Dendritic cell treated with granulocyte-macrophage colony-stimulating factor and Interleukin-4, amounts not matched to agents 40 ng/mL and 50 ng/mL, for 4 days (primary cell): ENCODE data around the gene TTC3.

Experiments
- H3K27ac Mint-ChIP-seq: one replicate; pipeline ENCODE4 v1.8.0; 2022; ENCODE audit warnings: mild to moderate bottlenecking, mixed read lengths
- H3K27me3 Mint-ChIP-seq: one replicate; pipeline ENCODE4 v1.8.0; 2022; ENCODE audit warnings: mild to moderate bottlenecking, mixed read lengths
- H3K36me3 Mint-ChIP-seq: one replicate; pipeline ENCODE4 v1.8.0; 2022; ENCODE audit warnings: low read depth, mixed read lengths
- H3K4me1 Mint-ChIP-seq: one replicate; pipeline ENCODE4 v1.8.0; 2022; ENCODE audit warnings: low read depth, mixed read lengths
- H3K4me3 Mint-ChIP-seq: one replicate; pipeline ENCODE4 v1.8.0; 2022; ENCODE audit warnings: mild to moderate bottlenecking, moderate library complexity, mixed read lengths
- H3K9me3 Mint-ChIP-seq: one replicate; pipeline ENCODE4 v1.8.0; 2022; ENCODE audit warnings: mixed read lengths
- intact Hi-C: fragments of 100-400 bp; cut with micrococcal nuclease; formaldehyde crosslinking; loops from one replicate; pipeline ENCODE4 v1.15.0; 2022

TTC3 gene

GRCh38 chr21:37248298-37248697, 175.2 kb downstream of the TTC3 start:
- Mint-ChIP-seq H3K9me3 (no peaks in the 10 kb centered on the region), H3K27me3 (no peaks in the 10 kb centered on the region), H3K36me3 (peaks cover 37% of the 10 kb centered on the region), H3K27ac (no peak overlapping the region), H3K4me3 (no peak overlapping the region), H3K4me1 (peaks cover 80% of the 10 kb centered on the region)
- intact Hi-C loops, result no loop called here

- no peaks in the 10 kb centered on the region for H3K9me3 Mint-ChIP-seq
- H3K4me1 Mint-ChIP-seq, result peaks cover 78% of the 10 kb centered on the region
- no peaks in the 10 kb centered on the region for H3K27me3 Mint-ChIP-seq
- intact Hi-C loops, result no loop called here
- peaks cover 35% of the 10 kb centered on the region for H3K36me3 Mint-ChIP-seq
- H3K4me3 Mint-ChIP-seq, result no peak overlapping the region
- no peak overlapping the region for H3K27ac Mint-ChIP-seq
Observed at GRCh38 chr21:37249112-37249904, 176.3 kb downstream of the TTC3 start.

GRCh38 chr21:37251294-37251634, 178.2 kb downstream of the TTC3 start:
- peaks cover 18% of the 10 kb centered on the region for H3K36me3 Mint-ChIP-seq
- no peak overlapping the region for H3K27ac Mint-ChIP-seq
- no peaks in the 10 kb centered on the region for H3K27me3 Mint-ChIP-seq
- H3K4me1 Mint-ChIP-seq, result peaks cover 61% of the 10 kb centered on the region
- no peak overlapping the region for H3K4me3 Mint-ChIP-seq
- no peaks in the 10 kb centered on the region for H3K9me3 Mint-ChIP-seq
- intact Hi-C loops, result no loop called here
